Measurements from ENCODE around the gene CMC2. TPM values are rescaled to one million over a fixed set of nuclear protein-coding genes. Genes with fewer than 3 reads are reported as not detected.

Gene CMC2
- polyA plus RNA-seq, 1 donor (not counting 4 experiments of a cell fraction or from before 2014, with no cell fraction given): 91.8 TPM

GRCh38 chr16:80972611-80973010 lies 34.1 kb downstream of the CMC2 start:
- TF ChIP-seq, protein P1, sequence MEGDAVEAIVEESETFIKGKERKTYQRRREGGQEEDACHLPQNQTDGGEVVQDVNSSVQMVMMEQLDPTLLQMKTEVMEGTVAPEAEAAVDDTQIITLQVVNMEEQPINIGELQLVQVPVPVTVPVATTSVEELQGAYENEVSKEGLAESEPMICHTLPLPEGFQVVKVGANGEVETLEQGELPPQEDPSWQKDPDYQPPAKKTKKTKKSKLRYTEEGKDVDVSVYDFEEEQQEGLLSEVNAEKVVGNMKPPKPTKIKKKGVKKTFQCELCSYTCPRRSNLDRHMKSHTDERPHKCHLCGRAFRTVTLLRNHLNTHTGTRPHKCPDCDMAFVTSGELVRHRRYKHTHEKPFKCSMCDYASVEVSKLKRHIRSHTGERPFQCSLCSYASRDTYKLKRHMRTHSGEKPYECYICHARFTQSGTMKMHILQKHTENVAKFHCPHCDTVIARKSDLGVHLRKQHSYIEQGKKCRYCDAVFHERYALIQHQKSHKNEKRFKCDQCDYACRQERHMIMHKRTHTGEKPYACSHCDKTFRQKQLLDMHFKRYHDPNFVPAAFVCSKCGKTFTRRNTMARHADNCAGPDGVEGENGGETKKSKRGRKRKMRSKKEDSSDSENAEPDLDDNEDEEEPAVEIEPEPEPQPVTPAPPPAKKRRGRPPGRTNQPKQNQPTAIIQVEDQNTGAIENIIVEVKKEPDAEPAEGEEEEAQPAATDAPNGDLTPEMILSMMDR (optimal IDR thresholded peaks at IDR 0.05 in 1 of 3, IDR thresholded peaks at IDR 0.05 in 1 of 3, conservative IDR thresholded peaks at IDR 0.05 in 1 of 3; ENCODE audit: extremely low read depth in 1 of 3, insufficient read depth in 2 of 3, low read length in 3 of 3): no peak
- no peak for TF ChIP-seq EZH2 (IDR thresholded peaks at IDR 0.05; ENCODE audit: low read length)
- Histone ChIP-seq H3K9ac (ENCODE audit: control insufficient read depth, extremely low read depth, insufficient read depth, low read length) (no peak overlapping the region), H4K20me1 (ENCODE audit: control insufficient read depth, extremely low read depth, insufficient read depth, low read length) (no peaks in the 10 kb centered on the region), H3K79me2 (ENCODE audit: control insufficient read depth, insufficient read depth, low read length) (no peaks in the 10 kb centered on the region), H2AFZ (ENCODE audit: control insufficient read depth, low read length) (no peak overlapping the region), H3K9me1 (ENCODE audit: control insufficient read depth, extremely low read depth, insufficient read depth, low read length) (no peaks in the 10 kb centered on the region), H3K27ac (ENCODE audit: control insufficient read depth, insufficient read depth, low read length) (no peak overlapping the region), H3K27me3 (ENCODE audit: control insufficient read depth, extremely low read depth, insufficient read depth, low read length) (no peaks in the 10 kb centered on the region), H3K4me3 (ENCODE audit: control insufficient read depth in 2 of 3, extremely low read depth in 1 of 3, insufficient read depth in 2 of 3, low read depth in 1 of 3, low read length in 3 of 3) (no peak overlapping the region), H3K36me3 (ENCODE audit: control insufficient read depth in 2 of 2, extremely low read depth in 1 of 2, insufficient read depth in 2 of 2, low read length in 2 of 2) (peaks cover 0 to 2% of the 10 kb centered on the region in 2 experiments), H3K4me1 (ENCODE audit: control insufficient read depth, extremely low read depth, insufficient read depth, low read length) (no peaks in the 10 kb centered on the region), H3K4me2 (ENCODE audit: control insufficient read depth, extremely low read depth, insufficient read depth, low read depth, low read length) (no peak overlapping the region), H3K9me3 (ENCODE audit: control insufficient read depth, low read depth, low read length) (no peaks in the 10 kb centered on the region)
- dilution Hi-C loops (cut with MboI; ENCODE audit: extremely low pct_ligation_motif_present, low sequenced_read_pairs): no loop called here
- no peak for DNase-seq (ENCODE audit: low read depth, low spot score)
- FAIRE-seq: no peak

DNA sequence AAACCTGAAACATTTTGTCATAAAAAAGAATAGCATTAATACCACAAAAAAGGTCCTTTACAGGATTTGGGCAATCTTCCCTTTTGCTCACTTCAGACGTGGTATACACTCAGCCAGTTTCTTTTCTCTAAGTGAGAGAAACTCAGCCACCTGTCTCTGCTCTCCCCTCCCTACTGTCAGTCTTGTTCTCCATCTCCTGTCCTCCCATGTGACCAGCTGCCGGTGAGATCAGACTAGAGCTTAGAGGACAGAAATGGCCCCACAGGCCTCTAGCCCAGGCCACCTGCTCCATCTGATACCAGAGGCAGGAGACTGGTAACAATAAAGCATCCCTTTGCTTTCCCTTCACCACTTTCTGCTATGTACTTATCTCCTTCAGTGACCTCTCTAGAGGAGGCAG lies 34.9 kb downstream of the CMC2 start:
- Histone ChIP-seq H3K36me3 (ENCODE audit: control insufficient read depth in 2 of 2, extremely low read depth in 1 of 2, insufficient read depth in 2 of 2, low read length in 2 of 2) (peaks cover 0 to 2% of the 10 kb centered on the region in 2 experiments), H3K27me3 (ENCODE audit: control insufficient read depth, extremely low read depth, insufficient read depth, low read length) (no peaks in the 10 kb centered on the region), H2AFZ (ENCODE audit: control insufficient read depth, low read length) (no peak overlapping the region), H3K4me3 (ENCODE audit: control insufficient read depth in 2 of 3, extremely low read depth in 1 of 3, insufficient read depth in 2 of 3, low read depth in 1 of 3, low read length in 3 of 3) (no peak overlapping the region), H3K4me2 (ENCODE audit: control insufficient read depth, extremely low read depth, insufficient read depth, low read depth, low read length) (no peak overlapping the region), H3K79me2 (ENCODE audit: control insufficient read depth, insufficient read depth, low read length) (no peaks in the 10 kb centered on the region), H3K4me1 (ENCODE audit: control insufficient read depth, extremely low read depth, insufficient read depth, low read length) (no peaks in the 10 kb centered on the region), H3K9ac (ENCODE audit: control insufficient read depth, extremely low read depth, insufficient read depth, low read length) (no peak overlapping the region), H3K9me3 (ENCODE audit: control insufficient read depth, low read depth, low read length) (no peaks in the 10 kb centered on the region), H4K20me1 (ENCODE audit: control insufficient read depth, extremely low read depth, insufficient read depth, low read length) (no peaks in the 10 kb centered on the region), H3K27ac (ENCODE audit: control insufficient read depth, insufficient read depth, low read length) (no peak overlapping the region), H3K9me1 (ENCODE audit: control insufficient read depth, extremely low read depth, insufficient read depth, low read length) (no peaks in the 10 kb centered on the region)
- TF ChIP-seq, protein P1 (optimal IDR thresholded peaks at IDR 0.05 in 1 of 3, IDR thresholded peaks at IDR 0.05 in 1 of 3, conservative IDR thresholded peaks at IDR 0.05 in 1 of 3; ENCODE audit: extremely low read depth in 1 of 3, insufficient read depth in 2 of 3, low read length in 3 of 3): no peak
- no peak for TF ChIP-seq EZH2 (IDR thresholded peaks at IDR 0.05; ENCODE audit: low read length)
- FAIRE-seq (no peak), DNase-seq (ENCODE audit: low read depth, low spot score) (no peak)
- dilution Hi-C loops (cut with MboI; ENCODE audit: extremely low pct_ligation_motif_present, low sequenced_read_pairs): no loop called here
